Colonic mucosa (tissue), 4 donors: Measurements from ENCODE around the gene ASB15. TPM values are rescaled to one million over a fixed set of nuclear protein-coding genes. Genes with fewer than 3 reads are reported as not detected.

Experiments
- DNase-seq: peaks from one replicate; pipeline ENCODE4 v3.0.0-alpha.2; 2020
- H3K27ac ChIP-seq: fragments of 200-600 bp; one replicate; pipeline ENCODE4 v1.8.0; 2021
- H3K27me3 ChIP-seq: fragments of 200-600 bp; one replicate; pipeline ENCODE4 v1.8.0; 2021
- H3K36me3 ChIP-seq: fragments of 200-600 bp; one replicate; pipeline ENCODE4 v1.8.0; 2021
- H3K4me1 ChIP-seq: fragments of 200-600 bp; one replicate; pipeline ENCODE4 v1.8.0; 2021; ENCODE audit warnings: mild to moderate bottlenecking
- H3K4me3 ChIP-seq: fragments of 200-600 bp; one replicate; pipeline ENCODE4 v1.8.0; 2021
- H3K9ac ChIP-seq, 2 donors: one replicate each; pipeline ENCODE4 v1.7.0; 2013; ENCODE audit warnings: control low read depth in 2 of 2, low read depth in 2 of 2, low read length in 2 of 2
- H3K9me3 ChIP-seq: fragments of 200-600 bp; one replicate; pipeline ENCODE4 v1.8.0; 2021
- CTCF ChIP-seq: fragments of 200-600 bp; IDR thresholded peaks from one replicate; pipeline ENCODE4 v1.8.0; 2022; ENCODE audit warnings: antibody characterized with exemption, mild to moderate bottlenecking
- intact Hi-C: fragments of 100-400 bp; cut with DNase I; formaldehyde crosslinking; loops from one replicate; pipeline ENCODE4 v1.14.1; 2022
- total RNA-seq, 2 donors: library from RNA; stranded (reverse); fragmentation: NEBNext Ultra II Directional in 1 of 2; extraction: Animal tissue kit (Norgen Biotek cat#: 25700) in 1 of 2; gene quantifications; one replicate each; pipeline ENCODE4 v1.2.1, GENCODE V29; 2021
- donor health status: healthy.
- donor health status: DM: no; HTN: no; CAD: no.
- donor health status: DM: no; HTN: no; CAD: no.

ASB15 gene
- total RNA-seq, 2 donors from 2014 or later = not detected

GRCh38 chr7:123662755-123663154 lies 61.1 kb downstream of the ASB15 start:
- no peak for TF ChIP-seq CTCF
- H3K4me3 ChIP-seq = no peak overlapping the region
- no peak for DNase-seq
- no peaks in the 10 kb centered on the region for H3K4me1 ChIP-seq
- H3K9ac ChIP-seq = no peak overlapping the region
- no peak overlapping the region for H3K27ac ChIP-seq
- H3K36me3 ChIP-seq = no peaks in the 10 kb centered on the region
- no peaks in the 10 kb centered on the region for H3K27me3 ChIP-seq
- intact Hi-C loops = no loop called here
- no peaks in the 10 kb centered on the region for H3K9me3 ChIP-seq

- TF ChIP-seq CTCF = no peak
- intact Hi-C loops = no loop called here
Observed at GRCh38 chr7:123663200-123663599, 61.6 kb downstream of the ASB15 start.

GRCh38 chr7:123665157-123665556 lies 63.5 kb downstream of the ASB15 start:
- Histone ChIP-seq H3K36me3 (no peaks in the 10 kb centered on the region), H3K27ac (no peak overlapping the region), H3K4me3 (no peak overlapping the region), H3K9ac (no peak overlapping the region), H3K27me3 (no peaks in the 10 kb centered on the region), H3K4me1 (no peaks in the 10 kb centered on the region), H3K9me3 (no peaks in the 10 kb centered on the region)
- TF ChIP-seq CTCF = no peak
- no peak for DNase-seq
- intact Hi-C loops = no loop called here

More at GRCh38 chr7:123663200-123663599, 61.6 kb downstream of the ASB15 start:
- no peak for DNase-seq
- Histone ChIP-seq H3K9me3 (no peaks in the 10 kb centered on the region), H3K9ac (no peak overlapping the region), H3K4me1 (no peaks in the 10 kb centered on the region), H3K36me3 (no peaks in the 10 kb centered on the region), H3K27ac (no peak overlapping the region), H3K4me3 (no peak overlapping the region), H3K27me3 (no peaks in the 10 kb centered on the region)

- no peak overlapping the region for H3K9ac ChIP-seq
- intact Hi-C loops = no loop called here
Observed at GRCh38 chr7:123665896-123666295, 64.3 kb downstream of the ASB15 start.

GRCh38 chr7:123666492-123666891 lies 64.9 kb downstream of the ASB15 start:
- intact Hi-C loops = no loop called here
- no peaks in the 10 kb centered on the region for H3K9me3 ChIP-seq
- no peaks in the 10 kb centered on the region for H3K4me1 ChIP-seq
- TF ChIP-seq CTCF = no peak
- H3K27me3 ChIP-seq = no peaks in the 10 kb centered on the region
- H3K27ac ChIP-seq = no peak overlapping the region
- no peak overlapping the region for H3K9ac ChIP-seq
- DNase-seq = no peak
- H3K4me3 ChIP-seq = no peak overlapping the region
- no peaks in the 10 kb centered on the region for H3K36me3 ChIP-seq

More at GRCh38 chr7:123665896-123666295, 64.3 kb downstream of the ASB15 start:
- Histone ChIP-seq H3K4me1 (no peaks in the 10 kb centered on the region), H3K9me3 (no peaks in the 10 kb centered on the region), H3K27ac (no peak overlapping the region), H3K4me3 (no peak overlapping the region), H3K27me3 (no peaks in the 10 kb centered on the region), H3K36me3 (no peaks in the 10 kb centered on the region)
- TF ChIP-seq CTCF = no peak
- DNase-seq = no peak

GRCh38 chr7:123669485-123669884 lies 67.9 kb downstream of the ASB15 start:
- Histone ChIP-seq H3K27me3 (no peaks in the 10 kb centered on the region), H3K27ac (no peak overlapping the region), H3K9me3 (no peaks in the 10 kb centered on the region), H3K9ac (no peak overlapping the region), H3K36me3 (no peaks in the 10 kb centered on the region), H3K4me1 (no peaks in the 10 kb centered on the region), H3K4me3 (no peak overlapping the region)
- no peak for TF ChIP-seq CTCF
- DNase-seq = no peak
- intact Hi-C loops = no loop called here
